Measurements from ENCODE around the gene THADA.

The THADA gene

GRCh38 chr2:43219383-43220228 is 376.2 kb downstream of the THADA start:
- TF ChIP-seq, protein P1, sequence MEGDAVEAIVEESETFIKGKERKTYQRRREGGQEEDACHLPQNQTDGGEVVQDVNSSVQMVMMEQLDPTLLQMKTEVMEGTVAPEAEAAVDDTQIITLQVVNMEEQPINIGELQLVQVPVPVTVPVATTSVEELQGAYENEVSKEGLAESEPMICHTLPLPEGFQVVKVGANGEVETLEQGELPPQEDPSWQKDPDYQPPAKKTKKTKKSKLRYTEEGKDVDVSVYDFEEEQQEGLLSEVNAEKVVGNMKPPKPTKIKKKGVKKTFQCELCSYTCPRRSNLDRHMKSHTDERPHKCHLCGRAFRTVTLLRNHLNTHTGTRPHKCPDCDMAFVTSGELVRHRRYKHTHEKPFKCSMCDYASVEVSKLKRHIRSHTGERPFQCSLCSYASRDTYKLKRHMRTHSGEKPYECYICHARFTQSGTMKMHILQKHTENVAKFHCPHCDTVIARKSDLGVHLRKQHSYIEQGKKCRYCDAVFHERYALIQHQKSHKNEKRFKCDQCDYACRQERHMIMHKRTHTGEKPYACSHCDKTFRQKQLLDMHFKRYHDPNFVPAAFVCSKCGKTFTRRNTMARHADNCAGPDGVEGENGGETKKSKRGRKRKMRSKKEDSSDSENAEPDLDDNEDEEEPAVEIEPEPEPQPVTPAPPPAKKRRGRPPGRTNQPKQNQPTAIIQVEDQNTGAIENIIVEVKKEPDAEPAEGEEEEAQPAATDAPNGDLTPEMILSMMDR (conservative IDR thresholded peaks at IDR 0.05; ENCODE audit: low read depth, low read length): no peak
- no peak for DNase-seq (ENCODE audit: low read depth)
- H3K4me3 ChIP-seq (ENCODE audit: low read length): peak overlapping the region; percentile 40

GRCh38 chr2:43218702-43219382 is 377.0 kb downstream of the THADA start:
- H3K4me3 ChIP-seq (ENCODE audit: low read length): peak overlapping the region; percentile 40
- TF ChIP-seq, protein P1 (conservative IDR thresholded peaks at IDR 0.05; ENCODE audit: low read depth, low read length): no peak
- no peak for DNase-seq (ENCODE audit: low read depth)

- no peak overlapping the region for H3K4me3 ChIP-seq (ENCODE audit: low read length)
- TF ChIP-seq, protein P1 (conservative IDR thresholded peaks at IDR 0.05; ENCODE audit: low read depth, low read length): no peak
- DNase-seq (ENCODE audit: low read depth): no peak
Observed at GRCh38 chr2:43218155-43218701, 377.6 kb downstream of the THADA start.

DNA sequence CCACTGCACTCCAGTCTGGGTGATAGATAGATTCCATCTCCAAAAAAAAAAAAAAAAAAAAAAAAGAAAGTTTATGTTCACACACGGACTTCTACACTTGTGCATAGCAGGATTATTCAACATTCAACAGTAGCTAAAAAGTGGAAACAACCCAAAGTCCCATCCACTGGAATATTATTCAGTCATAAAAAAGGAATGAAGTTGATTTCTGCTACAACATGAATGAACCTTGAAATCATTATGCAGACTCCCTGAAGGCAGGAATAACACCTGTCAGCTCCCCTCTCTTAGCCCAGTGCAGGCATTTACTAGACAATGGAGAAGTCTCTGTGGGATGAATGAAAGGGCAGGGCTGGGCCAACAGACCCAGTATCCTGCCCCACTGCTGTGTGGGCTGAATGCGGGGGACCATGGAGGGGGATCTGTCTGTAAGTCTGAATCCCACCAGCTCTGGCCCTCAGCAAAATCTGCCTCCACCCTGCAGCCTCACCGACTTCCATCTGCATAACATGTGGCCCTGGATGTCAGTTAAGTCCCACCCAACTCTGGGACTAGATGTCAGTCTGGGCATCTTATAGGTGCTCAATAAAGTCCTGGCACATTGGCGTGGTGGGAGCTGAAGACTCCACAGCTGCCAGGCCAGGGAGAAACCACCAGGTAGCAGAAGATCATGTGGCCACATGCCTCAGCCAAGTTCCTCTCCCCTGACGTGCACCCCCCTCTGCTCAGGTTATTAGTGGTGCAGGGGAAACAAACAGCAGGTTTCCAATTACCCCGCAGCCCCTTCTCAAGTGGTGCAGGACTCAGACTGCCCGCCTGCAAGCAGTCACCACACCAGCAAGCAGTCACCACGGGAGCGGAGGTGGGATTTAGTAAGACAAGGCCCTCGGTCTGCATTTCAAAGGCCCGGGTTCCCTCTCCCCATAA is 378.3 kb downstream of the THADA start:
- TF ChIP-seq, protein P1 (conservative IDR thresholded peaks at IDR 0.05; ENCODE audit: low read depth, low read length): no peak
- DNase-seq (ENCODE audit: low read depth): no peak

DNA sequence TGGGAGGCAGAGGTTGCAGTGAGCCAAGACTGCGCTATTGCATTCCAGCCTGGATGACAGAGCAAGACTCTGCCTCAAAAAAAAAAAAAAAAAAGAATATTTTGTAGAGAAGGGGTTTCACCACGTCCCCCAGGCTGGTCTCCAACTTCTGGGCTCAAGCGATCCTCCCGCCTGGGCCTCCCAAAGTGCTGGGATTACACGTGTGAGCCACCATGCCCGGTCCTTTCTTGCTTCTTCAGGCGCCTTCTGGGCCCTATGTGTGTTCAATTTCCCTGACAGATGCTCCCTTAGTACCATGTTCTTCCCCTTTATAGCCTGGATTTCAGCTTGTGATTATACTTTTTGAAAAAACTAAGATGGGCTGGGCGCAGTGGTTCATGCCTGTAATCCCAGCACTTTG is 379.2 kb downstream of the THADA start:
- no peak overlapping the region for H3K4me3 ChIP-seq (ENCODE audit: low read length)
- TF ChIP-seq, protein P1 (conservative IDR thresholded peaks at IDR 0.05; ENCODE audit: low read depth, low read length): no peak
- no peak for DNase-seq (ENCODE audit: low read depth)

More for the DNA sequence above, 378.3 kb downstream of the THADA start:
- H3K4me3 ChIP-seq (ENCODE audit: low read length): no peak overlapping the region

GRCh38 chr2:43215673-43216255 is 380.1 kb downstream of the THADA start:
- TF ChIP-seq, protein P1 (conservative IDR thresholded peaks at IDR 0.05; ENCODE audit: low read depth, low read length): no peak
- H3K4me3 ChIP-seq (ENCODE audit: low read length): no peak overlapping the region
- DNase-seq (ENCODE audit: low read depth): no peak

All from retinal pigment epithelial cell (primary cell).